ENCODE results near the gene STK32B. TPM values are rescaled to one million over a fixed set of nuclear protein-coding genes. Genes with fewer than 3 reads are reported as not detected.

STK32B gene
- polyA plus RNA-seq, 2 of the 4 experiments (the other 2 are of a cell fraction): 7.6 to 12.1 TPM

GRCh38 chr4:5385741-5386311 is 334.5 kb downstream of the STK32B start:
- FAIRE-seq (no peak), DNase-seq (ENCODE audit: low read depth in 1 of 2, low spot score in 1 of 2) (peak in 1 of 2 experiments; percentile 52), ATAC-seq (peak; percentile 32 to 68; a peak in 3 of 6 replicates)
- Histone ChIP-seq H3K4me3 (no peak overlapping the region), H3K27ac (peak overlapping the region; percentile 27 to 85; a peak in 4 of 6 replicates), H3K4me2 (peak overlapping the region; percentile 52), H3K4me1 (peaks cover 42% of the 10 kb centered on the region), H3K9me3 (no peaks in the 10 kb centered on the region)
- CTCF ChIA-PET: interaction anchor here (1.0 to 1.6 kb wide), 2 partner anchors 12 to 14 kb away, joined by 3 to 5 read pairs; no protein-coding TSS in a partner anchor
- POLR2A ChIA-PET: interaction anchor here (0.6 kb wide), 1 partner anchor 14 kb away, joined by 6 read pairs; no protein-coding TSS in a partner anchor
- TF ChIP-seq POLR2AphosphoS2 (conservative IDR thresholded peaks at IDR 0.05; ENCODE audit: low read length): no peak
- TF ChIP-seq EHF (CRISPR knock-in tag; IDR thresholded peaks at IDR 0.05): no peak
- TF ChIP-seq, protein P1, sequence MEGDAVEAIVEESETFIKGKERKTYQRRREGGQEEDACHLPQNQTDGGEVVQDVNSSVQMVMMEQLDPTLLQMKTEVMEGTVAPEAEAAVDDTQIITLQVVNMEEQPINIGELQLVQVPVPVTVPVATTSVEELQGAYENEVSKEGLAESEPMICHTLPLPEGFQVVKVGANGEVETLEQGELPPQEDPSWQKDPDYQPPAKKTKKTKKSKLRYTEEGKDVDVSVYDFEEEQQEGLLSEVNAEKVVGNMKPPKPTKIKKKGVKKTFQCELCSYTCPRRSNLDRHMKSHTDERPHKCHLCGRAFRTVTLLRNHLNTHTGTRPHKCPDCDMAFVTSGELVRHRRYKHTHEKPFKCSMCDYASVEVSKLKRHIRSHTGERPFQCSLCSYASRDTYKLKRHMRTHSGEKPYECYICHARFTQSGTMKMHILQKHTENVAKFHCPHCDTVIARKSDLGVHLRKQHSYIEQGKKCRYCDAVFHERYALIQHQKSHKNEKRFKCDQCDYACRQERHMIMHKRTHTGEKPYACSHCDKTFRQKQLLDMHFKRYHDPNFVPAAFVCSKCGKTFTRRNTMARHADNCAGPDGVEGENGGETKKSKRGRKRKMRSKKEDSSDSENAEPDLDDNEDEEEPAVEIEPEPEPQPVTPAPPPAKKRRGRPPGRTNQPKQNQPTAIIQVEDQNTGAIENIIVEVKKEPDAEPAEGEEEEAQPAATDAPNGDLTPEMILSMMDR (IDR thresholded peaks at IDR 0.05): no peak
- TF ChIP-seq, protein P2, sequence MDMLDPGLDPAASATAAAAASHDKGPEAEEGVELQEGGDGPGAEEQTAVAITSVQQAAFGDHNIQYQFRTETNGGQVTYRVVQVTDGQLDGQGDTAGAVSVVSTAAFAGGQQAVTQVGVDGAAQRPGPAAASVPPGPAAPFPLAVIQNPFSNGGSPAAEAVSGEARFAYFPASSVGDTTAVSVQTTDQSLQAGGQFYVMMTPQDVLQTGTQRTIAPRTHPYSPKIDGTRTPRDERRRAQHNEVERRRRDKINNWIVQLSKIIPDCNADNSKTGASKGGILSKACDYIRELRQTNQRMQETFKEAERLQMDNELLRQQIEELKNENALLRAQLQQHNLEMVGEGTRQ (IDR thresholded peaks at IDR 0.05): no peak
- no peak for TF ChIP-seq MAFK (IDR thresholded peaks at IDR 0.05; ENCODE audit: partially characterized antibody)
- no peak for TF ChIP-seq TFCP2L1 (CRISPR knock-in tag; IDR thresholded peaks at IDR 0.05)
- no peak for TF ChIP-seq RFX5 (IDR thresholded peaks at IDR 0.05)
- TF ChIP-seq ELK1 (IDR thresholded peaks at IDR 0.05; ENCODE audit: low read depth, low read length): no peak
- no peak for TF ChIP-seq PHF8 (IDR thresholded peaks at IDR 0.05; ENCODE audit: borderline replicate concordance, low read depth)
- TF ChIP-seq MAZ (IDR thresholded peaks at IDR 0.05; ENCODE audit: borderline replicate concordance, low read depth, low read length): no peak
- TF ChIP-seq, protein P3, sequence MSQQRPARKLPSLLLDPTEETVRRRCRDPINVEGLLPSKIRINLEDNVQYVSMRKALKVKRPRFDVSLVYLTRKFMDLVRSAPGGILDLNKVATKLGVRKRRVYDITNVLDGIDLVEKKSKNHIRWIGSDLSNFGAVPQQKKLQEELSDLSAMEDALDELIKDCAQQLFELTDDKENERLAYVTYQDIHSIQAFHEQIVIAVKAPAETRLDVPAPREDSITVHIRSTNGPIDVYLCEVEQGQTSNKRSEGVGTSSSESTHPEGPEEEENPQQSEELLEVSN (IDR thresholded peaks at IDR 0.05; ENCODE audit: borderline replicate concordance, low read depth): no peak
- no peak for TF ChIP-seq CBX8 (IDR thresholded peaks at IDR 0.05)
- 29% methylated on average over 3 of the region's 4 CpGs for WGBS (ENCODE audit: missing lambda C conversion rate)

DNA sequence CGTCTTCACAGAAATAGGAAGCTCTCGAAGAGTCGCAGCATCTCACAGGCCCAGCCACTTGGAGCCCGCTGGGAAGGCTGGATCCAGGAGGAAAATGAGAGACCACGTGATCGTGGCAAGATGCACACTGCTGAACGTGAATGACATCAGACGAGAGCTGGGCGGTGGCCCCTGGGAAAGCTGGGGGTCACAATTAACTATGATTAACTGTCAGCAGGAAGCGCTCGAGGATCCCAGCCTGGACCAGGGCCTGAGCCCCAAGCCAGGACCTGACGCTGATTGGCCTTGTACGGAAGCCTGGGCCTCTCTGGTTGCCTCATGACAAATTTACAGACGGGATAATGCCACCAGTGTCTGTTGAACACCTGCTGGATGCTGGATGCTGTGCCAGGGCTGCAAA is 335.6 kb downstream of the STK32B start:
- H3K4me1 ChIP-seq: peaks cover 31% of the 10 kb centered on the region
- H3K4me2 ChIP-seq: no peak overlapping the region
- no peak for FAIRE-seq
- no peak overlapping the region for H3K4me3 ChIP-seq
- no peak for DNase-seq (ENCODE audit: low read depth in 1 of 2, low spot score in 1 of 2)
- TF ChIP-seq TP53 (CRISPR knock-in tag; IDR thresholded peaks at IDR 0.05) (no peak), BHLHE40 (IDR thresholded peaks at IDR 0.05; ENCODE audit: low read depth, low read length) (no peak), KDM5A (IDR thresholded peaks at IDR 0.05) (no peak), CHD2 (IDR thresholded peaks at IDR 0.05; ENCODE audit: low read length, partially characterized antibody) (no peak), HOXB13 (CRISPR knock-in tag; IDR thresholded peaks at IDR 0.05; ENCODE audit: low read depth) (no peak), CBX8 (IDR thresholded peaks at IDR 0.05) (no peak)
- TF ChIP-seq, protein P2 (IDR thresholded peaks at IDR 0.05): no peak
- TF ChIP-seq, protein P4, sequence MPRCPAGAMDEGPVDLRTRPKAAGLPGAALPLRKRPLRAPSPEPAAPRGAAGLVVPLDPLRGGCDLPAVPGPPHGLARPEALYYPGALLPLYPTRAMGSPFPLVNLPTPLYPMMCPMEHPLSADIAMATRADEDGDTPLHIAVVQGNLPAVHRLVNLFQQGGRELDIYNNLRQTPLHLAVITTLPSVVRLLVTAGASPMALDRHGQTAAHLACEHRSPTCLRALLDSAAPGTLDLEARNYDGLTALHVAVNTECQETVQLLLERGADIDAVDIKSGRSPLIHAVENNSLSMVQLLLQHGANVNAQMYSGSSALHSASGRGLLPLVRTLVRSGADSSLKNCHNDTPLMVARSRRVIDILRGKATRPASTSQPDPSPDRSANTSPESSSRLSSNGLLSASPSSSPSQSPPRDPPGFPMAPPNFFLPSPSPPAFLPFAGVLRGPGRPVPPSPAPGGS (IDR thresholded peaks at IDR 0.05): no peak
- no peak for ATAC-seq
- ChIA-PET POLR2A (no interaction called here), CTCF (interaction anchor here (1.0 to 1.6 kb wide), 2 partner anchors 11 to 13 kb away, joined by 3 to 5 read pairs; no protein-coding TSS in a partner anchor)
- WGBS (ENCODE audit: missing lambda C conversion rate): 96% methylated on average over 14 of the region's 14 CpGs
- H3K9me3 ChIP-seq: no peaks in the 10 kb centered on the region
- H3K27ac ChIP-seq: 0 out of 6 replicates have a peak overlapping the region, but pooled peaks of 1 of the 2 experiments have one; percentile 23

Measured in A549 (cell line).